SK-N-SH (cell line): Measurements from ENCODE around the gene IL17RB. TPM values are rescaled to one million over a fixed set of nuclear protein-coding genes. Genes with fewer than 3 reads are reported as not detected.
A peak's percentile ranks its signal among the peaks of the same experiment; 100 is the strongest.

Experiments
- CTCF ChIA-PET: fragments of 300-600, 350-600 bp; formaldehyde crosslinking; extraction: SDS; loops from one replicate; lab custom pipeline; 2021; lab: Yijun Ruan, JAX
- POLR2A ChIA-PET: fragments of 350-600 bp; sonication (Branson Sonifier 250); formaldehyde crosslinking; extraction: SDS; loops from one replicate; lab custom pipeline; 2020; ENCODE audit warnings: antibody characterized with exemption, inconsistent platforms; lab: Yijun Ruan, JAX
- DNase-seq: peaks from one replicate; pipeline ENCODE4 v3.0.0; 2012
- H2AFZ ChIP-seq: fragments of 200-600 bp; sonication (generic); 2 replicates; pipeline ENCODE4 v1.8.1; 2016; ENCODE audit warnings: antibody characterized with exemption, mild to moderate bottlenecking, low read depth
- H3F3A ChIP-seq: fragments of 200-600 bp; sonication (generic); replicated peaks from 2 replicates; pipeline ENCODE3; 2016; ENCODE audit warnings: antibody characterized with exemption, mild to moderate bottlenecking; ENCODE audit not compliant: insufficient read depth
- H3K27ac ChIP-seq, 2 experiments: fragments of 200-500 bp in 1 of 2; fragments of 200-600 bp in 1 of 2; sonication (Bioruptor generic) in 1 of 2; sonication (generic), shearing (Covaris generic) in 1 of 2; 2 replicates each; pipeline versions ENCODE4 v1.5.1 to v1.6.1; 2014 to 2016; ENCODE audit warnings: low read depth in 2 of 2, inconsistent platforms in 1 of 2, low read length in 1 of 2, mild to moderate bottlenecking in 1 of 2, mixed read lengths in 1 of 2
- H3K27me3 ChIP-seq: fragments of 200-600 bp; sonication (generic), shearing (Covaris generic); 2 replicates; pipeline ENCODE4 v1.6.1; 2016; ENCODE audit warnings: mixed run types; ENCODE audit not compliant: insufficient read depth
- H3K36me3 ChIP-seq, 2 experiments: fragments of 200-500 bp in 1 of 2; fragments of 200-600 bp in 1 of 2; sonication (Bioruptor generic) in 1 of 2; sonication (generic) in 1 of 2; replicated peaks in 1 of 2; 2 replicates each; pipeline versions ENCODE3 to v1.5.1; 2014 to 2016; ENCODE audit warnings: low read length in 1 of 2, mild to moderate bottlenecking in 1 of 2; ENCODE audit not compliant: insufficient read depth in 2 of 2, control insufficient read depth in 1 of 2
- H3K4me1 ChIP-seq, 2 experiments: fragments of 200-500 bp in 1 of 2; fragments of 200-600 bp in 1 of 2; sonication (Bioruptor generic) in 1 of 2; sonication (generic), shearing (Covaris generic) in 1 of 2; 2 replicates each; pipeline versions ENCODE4 v1.5.1 to v1.6.1; 2014 to 2016; ENCODE audit warnings: low read depth in 1 of 2, low read length in 1 of 2, mixed run types in 1 of 2; ENCODE audit not compliant: insufficient read depth in 2 of 2, control insufficient read depth in 1 of 2
- H3K4me2 ChIP-seq: fragments of 200-600 bp; sonication (generic), shearing (Covaris generic); 2 replicates; pipeline ENCODE4 v1.6.1; 2017; ENCODE audit warnings: mixed run types
- H3K4me3 ChIP-seq, 2 experiments: fragments of 200-500 bp in 1 of 2; fragments of 200-600 bp in 1 of 2; sonication (Bioruptor generic) in 1 of 2; sonication (generic), shearing (Covaris generic) in 1 of 2; 2 replicates each; pipeline versions ENCODE4 v1.5.1 to v1.8.1; 2014 to 2016; ENCODE audit warnings: low read depth in 2 of 2, inconsistent platforms in 1 of 2, low read length in 1 of 2, mild to moderate bottlenecking in 1 of 2, mixed read lengths in 1 of 2, moderate library complexity in 1 of 2
- H3K79me2 ChIP-seq: fragments of 200-600 bp; sonication (generic); 2 replicates; pipeline ENCODE4 v1.8.1; 2017; ENCODE audit warnings: mild to moderate bottlenecking; ENCODE audit not compliant: insufficient read depth
- H3K9ac ChIP-seq: fragments of 200-600 bp; sonication (generic); 2 replicates; pipeline ENCODE4 v1.6.1; 2017; ENCODE audit warnings: mixed run types
- H3K9me2 ChIP-seq: fragments of 200-600 bp; sonication (generic); 2 replicates; pipeline ENCODE4 v1.6.1; 2017; ENCODE audit warnings: mixed run types
- H3K9me3 ChIP-seq: fragments of 200-600 bp; sonication (generic); 2 replicates; pipeline ENCODE4 v1.6.1; 2017; ENCODE audit warnings: mixed run types, mild to moderate bottlenecking, moderate library complexity
- H4K20me1 ChIP-seq: fragments of 200-600 bp; sonication (generic); 2 replicates; pipeline ENCODE4 v1.6.1; 2017; ENCODE audit warnings: mild to moderate bottlenecking, mixed run types; ENCODE audit not compliant: insufficient read depth
- CHD2 ChIP-seq: fragments of 150-350 bp; IDR thresholded peaks from 2 replicates; pipeline ENCODE4 v1.6.1; 2018; ENCODE audit warnings: low read length; ENCODE audit not compliant: partially characterized antibody
- EP300 ChIP-seq, 2 experiments: IDR thresholded peaks; 2 replicates each; pipeline versions ENCODE4 v1.4.0 to v1.6.1; 2012; ENCODE audit warnings: borderline replicate concordance in 1 of 2, low read depth in 1 of 2, low read length in 1 of 2
- FOXJ3 ChIP-seq: sonication (generic); formaldehyde crosslinking; IDR thresholded peaks from 2 replicates; pipeline ENCODE4 v1.5.1; 2020; ENCODE audit warnings: mild to moderate bottlenecking, missing genetic modification reagents
- FOXM1 ChIP-seq: IDR thresholded peaks from 2 replicates; pipeline ENCODE4 v1.4.0; 2012; ENCODE audit warnings: low read depth, mild to moderate bottlenecking
- JUND ChIP-seq: IDR thresholded peaks from 2 replicates; pipeline ENCODE4 v1.4.0; 2012
- MXI1 ChIP-seq: IDR thresholded peaks from 2 replicates; pipeline ENCODE4 v1.6.1; 2012; ENCODE audit warnings: mild to moderate bottlenecking, low read depth, low read length, improper control_type of control experiment
- PBX3 ChIP-seq: IDR thresholded peaks from 2 replicates; pipeline ENCODE4; 2012
- RAD21 ChIP-seq: IDR thresholded peaks from 2 replicates; pipeline ENCODE4 v1.6.1; 2012; ENCODE audit warnings: mild to moderate bottlenecking, low read length
- RXRA ChIP-seq: IDR thresholded peaks from 2 replicates; pipeline ENCODE4 v1.4.0; 2012; ENCODE audit warnings: low read depth, mild to moderate bottlenecking, borderline replicate concordance
- TAF1 ChIP-seq: IDR thresholded peaks from 2 replicates; pipeline ENCODE4 v1.6.1; 2012; ENCODE audit warnings: low read depth, mild to moderate bottlenecking, low read length, moderate library complexity, borderline replicate concordance
- TEAD4 ChIP-seq: IDR thresholded peaks from 2 replicates; pipeline ENCODE4 v1.4.0; 2012; ENCODE audit warnings: mild to moderate bottlenecking, borderline replicate concordance; ENCODE audit not compliant: insufficient read depth
- USF2 ChIP-seq: fragments of 150-350 bp; IDR thresholded peaks from 2 replicates; pipeline ENCODE4 v1.6.1; 2017; ENCODE audit warnings: antibody characterized with exemption, low read length, low read depth, borderline replicate concordance
- YY1 ChIP-seq: IDR thresholded peaks from 2 replicates; pipeline ENCODE4 v1.4.0; 2012; ENCODE audit warnings: low read depth, mild to moderate bottlenecking
- WGBS: methylation state at CpG from one replicate; pipeline ENCODE4 v1.1.6; 2017; ENCODE audit warnings: low lambda C conversion rate; 5-methylcytosine and 5-hydroxymethylcytosine counted together
- polyA plus RNA-seq, 3 experiments: library from polyadenylated mRNA; depleted of rRNA; stranded (reverse); fragments of >200 nt; gene quantifications; 2 replicates each; pipeline ENCODE4 v1.2.3, GENCODE V29; 2012
- TF ChIP-seq, protein P1 (sequence below): fragments of 150-350 bp; IDR thresholded peaks from 2 replicates; pipeline ENCODE4 v1.6.1; 2016; ENCODE audit warnings: mild to moderate bottlenecking, low read depth, low read length
- TF ChIP-seq, protein P2 (sequence below): IDR thresholded peaks from 2 replicates; pipeline ENCODE4 v1.4.0; 2012; ENCODE audit warnings: low read depth, borderline replicate concordance

IL17RB gene
- polyA plus RNA-seq, 1 of the 3 experiments (the other 2 are of a cell fraction), result 0.10 TPM

- Histone ChIP-seq H3K4me2 (peak overlapping the region; percentile 72), H3F3A (no peaks in the 10 kb centered on the region), H3K27ac (no peak overlapping the region), H3K79me2 (no peaks in the 10 kb centered on the region), H3K27me3 (peaks cover 30% of the 10 kb centered on the region), H3K9me3 (no peaks in the 10 kb centered on the region), H2AFZ (peak overlapping the region; percentile 16; the same call in 1 of the 2 replicates), H4K20me1 (no peaks in the 10 kb centered on the region), H3K4me1 (peaks cover 0 to 18% of the 10 kb centered on the region in 2 experiments; a peak in 1 of 4 replicates), H3K9me2 (no peaks in the 10 kb centered on the region), H3K4me3 (peak overlapping the region; percentile 44 to 46; a peak in 3 of 4 replicates), H3K9ac (no peak overlapping the region), H3K36me3 (no peaks in the 10 kb centered on the region)
- POLR2A ChIA-PET, result no interaction called here
- no peak for TF ChIP-seq RAD21
- TF ChIP-seq RXRA, result no peak
- TF ChIP-seq TEAD4, result no peak
- no peak for TF ChIP-seq MXI1
- no peak for TF ChIP-seq FOXM1
- CTCF ChIA-PET, result interaction anchor here (1.1 to 1.5 kb wide), 3 partner anchors 32 to 135 kb away, joined by 3 read pairs; no protein-coding TSS in a partner anchor
- DNase-seq, result no peak
- 61% methylated on average over 15 of the region's 25 CpGs for WGBS
Measured at GRCh38 chr3:53845103-53845880, 1.1 kb upstream of the IL17RB start.

- Histone ChIP-seq H3K27ac (no peak overlapping the region), H3F3A (no peaks in the 10 kb centered on the region), H3K4me2 (peak overlapping the region; percentile 72), H3K9me2 (no peaks in the 10 kb centered on the region), H3K9ac (no peak overlapping the region), H3K4me1 (peaks cover 0 to 14% of the 10 kb centered on the region in 2 experiments; a peak in 1 of 4 replicates), H2AFZ (peak overlapping the region; percentile 16; the same call in 1 of the 2 replicates), H3K4me3 (peak overlapping the region; percentile 44 to 46; a peak in 3 of 4 replicates), H3K79me2 (no peaks in the 10 kb centered on the region), H3K9me3 (no peaks in the 10 kb centered on the region), H3K36me3 (no peaks in the 10 kb centered on the region), H3K27me3 (peaks cover 30% of the 10 kb centered on the region), H4K20me1 (no peaks in the 10 kb centered on the region)
- CTCF ChIA-PET, result interaction anchor here (1.5 kb wide), 1 partner anchor 46 kb away, joined by 3 read pairs; no protein-coding TSS in a partner anchor
- TF ChIP-seq, protein P1, sequence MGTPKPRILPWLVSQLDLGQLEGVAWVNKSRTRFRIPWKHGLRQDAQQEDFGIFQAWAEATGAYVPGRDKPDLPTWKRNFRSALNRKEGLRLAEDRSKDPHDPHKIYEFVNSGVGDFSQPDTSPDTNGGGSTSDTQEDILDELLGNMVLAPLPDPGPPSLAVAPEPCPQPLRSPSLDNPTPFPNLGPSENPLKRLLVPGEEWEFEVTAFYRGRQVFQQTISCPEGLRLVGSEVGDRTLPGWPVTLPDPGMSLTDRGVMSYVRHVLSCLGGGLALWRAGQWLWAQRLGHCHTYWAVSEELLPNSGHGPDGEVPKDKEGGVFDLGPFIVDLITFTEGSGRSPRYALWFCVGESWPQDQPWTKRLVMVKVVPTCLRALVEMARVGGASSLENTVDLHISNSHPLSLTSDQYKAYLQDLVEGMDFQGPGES, result no peak
- TF ChIP-seq TAF1 (no peak), JUND (no peak), CHD2 (no peak), FOXJ3 (CRISPR knock-in tag) (no peak), EP300 (IDR thresholded peaks at IDR 0.05; ENCODE audit: borderline replicate concordance in 1 of 2, low read depth in 1 of 2, low read length in 1 of 2) (no peak), PBX3 (no peak), USF2 (no peak), MXI1 (no peak), YY1 (no peak), TEAD4 (no peak)
- TF ChIP-seq, protein P2, sequence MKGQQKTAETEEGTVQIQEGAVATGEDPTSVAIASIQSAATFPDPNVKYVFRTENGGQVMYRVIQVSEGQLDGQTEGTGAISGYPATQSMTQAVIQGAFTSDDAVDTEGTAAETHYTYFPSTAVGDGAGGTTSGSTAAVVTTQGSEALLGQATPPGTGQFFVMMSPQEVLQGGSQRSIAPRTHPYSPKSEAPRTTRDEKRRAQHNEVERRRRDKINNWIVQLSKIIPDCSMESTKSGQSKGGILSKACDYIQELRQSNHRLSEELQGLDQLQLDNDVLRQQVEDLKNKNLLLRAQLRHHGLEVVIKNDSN, result no peak
- WGBS, result 5% methylated on average over 4 of the region's 34 CpGs
- POLR2A ChIA-PET, result no interaction called here
- DNase-seq, result peak; percentile 75
Measured at GRCh38 chr3:53845881-53846133, 561 bp upstream of the IL17RB start.
